ENCODE results near the gene ATG7. TPM values are rescaled to one million over a fixed set of nuclear protein-coding genes. Genes with fewer than 3 reads are reported as not detected.

Gene ATG7
- total RNA-seq, 1 experiment from 2014 or later, result 36.0 TPM

- no peak for ATAC-seq
- Histone ChIP-seq H3K27me3 (ENCODE audit: control insufficient read depth, insufficient read depth, low read length) (no peaks in the 10 kb centered on the region), H3K27ac (ENCODE audit: low read length) (no peak overlapping the region), H3K4me3 (ENCODE audit: low read depth in 2 of 2, low read length in 2 of 2) (no peak overlapping the region), H3K36me3 (ENCODE audit: control insufficient read depth, insufficient read depth, low read length) (no peaks in the 10 kb centered on the region), H3K9me3 (ENCODE audit: control insufficient read depth, insufficient read depth, low read depth, low read length) (no peaks in the 10 kb centered on the region), H3K4me1 (ENCODE audit: control insufficient read depth, insufficient read depth, low read length) (no peaks in the 10 kb centered on the region)
- intact Hi-C loops (cut with micrococcal nuclease; ENCODE audit: unreplicated experiment), result no loop called here
- ChIA-PET POLR2A (interaction anchor here (0.6 kb wide), 1 partner anchor 11 kb away, joined by 3 read pairs; no protein-coding TSS in a partner anchor), CTCF (interaction anchor here (0.6 kb wide), 1 partner anchor 112 kb away, joined by 5 read pairs; no protein-coding TSS in a partner anchor)
- no peak for DNase-seq (ENCODE audit: low read depth, low spot score)
- in situ Hi-C loops (cut with HindIII; ENCODE audit: low pct_unique_long_range_greater_than_20kb, low sequenced_read_pairs), result no loop called here
- TF ChIP-seq CTCF (IDR thresholded peaks at IDR 0.05), result no peak
- no peak for TF ChIP-seq POLR2AphosphoS5 (IDR thresholded peaks at IDR 0.05; ENCODE audit: low read depth, low read length)
- TF ChIP-seq REST (IDR thresholded peaks at IDR 0.05; ENCODE audit: insufficient read depth in 1 of 2, low read depth in 2 of 2, low read length in 1 of 2), result no peak
- TF ChIP-seq TCF7L2 (IDR thresholded peaks at IDR 0.05; ENCODE audit: low read depth, low read length), result no peak
- no peak for TF ChIP-seq SIN3A (IDR thresholded peaks at IDR 0.05; ENCODE audit: borderline replicate concordance, insufficient read depth, low read depth, low read length)
- BruUV-seq (replicated peaks), result no TSS peak
Observed at GRCh38 chr3:11422291-11422690, 150.1 kb downstream of the ATG7 start.

- CTCF ChIA-PET, result no interaction called here
- ATAC-seq, result no peak
- BruUV-seq (replicated peaks), result no TSS peak
- TF ChIP-seq CTCF (IDR thresholded peaks at IDR 0.05) (no peak), REST (IDR thresholded peaks at IDR 0.05; ENCODE audit: insufficient read depth in 1 of 2, low read depth in 2 of 2, low read length in 1 of 2) (no peak), TCF7L2 (IDR thresholded peaks at IDR 0.05; ENCODE audit: low read depth, low read length) (no peak), POLR2AphosphoS5 (IDR thresholded peaks at IDR 0.05; ENCODE audit: low read depth, low read length) (no peak), SIN3A (IDR thresholded peaks at IDR 0.05; ENCODE audit: borderline replicate concordance, insufficient read depth, low read depth, low read length) (no peak)
- DNase-seq (ENCODE audit: low read depth, low spot score), result no peak
- no peaks in the 10 kb centered on the region for H3K9me3 ChIP-seq (ENCODE audit: control insufficient read depth, insufficient read depth, low read depth, low read length)
- H3K4me3 ChIP-seq (ENCODE audit: low read depth in 2 of 2, low read length in 2 of 2), result no peak overlapping the region
- intact Hi-C loops (cut with micrococcal nuclease; ENCODE audit: unreplicated experiment) (no loop called here), in situ Hi-C loops (cut with HindIII; ENCODE audit: low pct_unique_long_range_greater_than_20kb, low sequenced_read_pairs) (no loop called here)
- H3K27me3 ChIP-seq (ENCODE audit: control insufficient read depth, insufficient read depth, low read length), result no peaks in the 10 kb centered on the region
- H3K27ac ChIP-seq (ENCODE audit: low read length), result peak overlapping the region; percentile 39; the same call in 1 of the 2 replicates
- H3K4me1 ChIP-seq (ENCODE audit: control insufficient read depth, insufficient read depth, low read length), result no peaks in the 10 kb centered on the region
- POLR2A ChIA-PET, result interaction anchor here (0.9 kb wide), 1 partner anchor 9 kb away, joined by 3 read pairs; no protein-coding TSS in a partner anchor
- H3K36me3 ChIP-seq (ENCODE audit: control insufficient read depth, insufficient read depth, low read length), result no peaks in the 10 kb centered on the region
Observed at GRCh38 chr3:11423868-11424267, 151.7 kb downstream of the ATG7 start.
